Neutrophil (primary cell): Measurements from ENCODE around the gene CREB5.

Source experiments
- H3K27ac ChIP-seq: fragments of 200-600 bp; sonication (generic); 2 replicates; pipeline ENCODE4 v1.5.1; 2016; ENCODE audit warnings: mild to moderate bottlenecking, moderate library complexity
- H3K27me3 ChIP-seq: fragments of 200-600 bp; sonication (generic); 2 replicates; pipeline ENCODE4 v1.6.0; 2016; ENCODE audit warnings: mild to moderate bottlenecking
- H3K36me3 ChIP-seq: fragments of 200-600 bp; sonication (generic); 2 replicates; pipeline ENCODE4 v1.5.1; 2017
- H3K4me1 ChIP-seq, 2 experiments: fragments of 200-600 bp in 1 of 2; sonication (generic) in 1 of 2; 1 replicate in 1 of 2; 2 replicates in 1 of 2; pipeline versions ENCODE4 v1.5.1 to v1.6.1; 2013 to 2016; ENCODE audit warnings: low read depth in 1 of 2, low read length in 1 of 2, mild to moderate bottlenecking in 1 of 2, moderate library complexity in 1 of 2; ENCODE audit not compliant: control insufficient read depth in 1 of 2, insufficient read depth in 1 of 2
- H3K4me3 ChIP-seq, 2 experiments: fragments of 200-600 bp in 1 of 2; sonication (generic) in 1 of 2; 1 replicate in 1 of 2; 2 replicates in 1 of 2; pipeline ENCODE4 v1.5.1; 2013 to 2016; ENCODE audit warnings: low read depth in 1 of 2, low read length in 1 of 2, mild to moderate bottlenecking in 1 of 2, moderate library complexity in 1 of 2
- H3K9me3 ChIP-seq: fragments of 200-600 bp; sonication (generic); 2 replicates; pipeline ENCODE4 v1.5.1; 2016
- CTCF ChIP-seq: fragments of 200-600 bp; sonication (generic); IDR thresholded peaks from 2 replicates; pipeline ENCODE4 v1.5.1; 2016; ENCODE audit warnings: antibody characterized with exemption

Gene CREB5

GRCh38 chr7:28418966-28419365, 6.6 kb downstream of the CREB5 start:
- no peaks in the 10 kb centered on the region for H3K9me3 ChIP-seq
- no peaks in the 10 kb centered on the region for H3K36me3 ChIP-seq
- peaks cover 64% of the 10 kb centered on the region for H3K27me3 ChIP-seq
- H3K4me1 ChIP-seq: no peaks in the 10 kb centered on the region
- H3K4me3 ChIP-seq: no peak overlapping the region
- H3K27ac ChIP-seq: no peak overlapping the region
- TF ChIP-seq CTCF: no peak

GRCh38 chr7:28419716-28420115, 7.4 kb downstream of the CREB5 start:
- Histone ChIP-seq H3K4me1 (no peaks in the 10 kb centered on the region), H3K27me3 (peaks cover 56% of the 10 kb centered on the region), H3K36me3 (no peaks in the 10 kb centered on the region), H3K27ac (no peak overlapping the region), H3K4me3 (no peak overlapping the region), H3K9me3 (no peaks in the 10 kb centered on the region)
- TF ChIP-seq CTCF: no peak

- TF ChIP-seq CTCF: no peak
- Histone ChIP-seq H3K4me1 (no peaks in the 10 kb centered on the region), H3K27me3 (peaks cover 23% of the 10 kb centered on the region), H3K36me3 (no peaks in the 10 kb centered on the region), H3K4me3 (no peak overlapping the region), H3K9me3 (no peaks in the 10 kb centered on the region), H3K27ac (no peak overlapping the region)
Observed at GRCh38 chr7:28423112-28423511, 10.8 kb downstream of the CREB5 start.

- Histone ChIP-seq H3K9me3 (no peaks in the 10 kb centered on the region), H3K36me3 (no peaks in the 10 kb centered on the region), H3K4me3 (no peak overlapping the region), H3K4me1 (no peaks in the 10 kb centered on the region), H3K27me3 (peaks cover 14% of the 10 kb centered on the region), H3K27ac (no peak overlapping the region)
- no peak for TF ChIP-seq CTCF
Observed at GRCh38 chr7:28423918-28424514, 11.7 kb downstream of the CREB5 start.

- Histone ChIP-seq H3K4me1 (no peaks in the 10 kb centered on the region), H3K9me3 (no peaks in the 10 kb centered on the region), H3K4me3 (no peak overlapping the region), H3K27ac (no peak overlapping the region), H3K27me3 (no peaks in the 10 kb centered on the region), H3K36me3 (no peaks in the 10 kb centered on the region)
- TF ChIP-seq CTCF: no peak
Observed at GRCh38 chr7:28425496-28425895, 13.2 kb downstream of the CREB5 start.

- no peak overlapping the region for H3K27ac ChIP-seq
- H3K4me3 ChIP-seq: no peak overlapping the region
- no peak for TF ChIP-seq CTCF
- H3K4me1 ChIP-seq: no peaks in the 10 kb centered on the region
- H3K27me3 ChIP-seq: peaks cover 7% of the 10 kb centered on the region
- no peaks in the 10 kb centered on the region for H3K9me3 ChIP-seq
- H3K36me3 ChIP-seq: no peaks in the 10 kb centered on the region
Observed at GRCh38 chr7:28427236-28427635, 14.9 kb downstream of the CREB5 start.
